ENCODE measurements around the gene RHO.
"Not testable (repeated sequence)": the region's sequence is repeated elsewhere in the genome, so short reads cannot be mapped to it uniquely, and the experiment has no call there.

Gene RHO

GRCh38 chr3:129491794-129492193 is 36.6 kb upstream of the RHO start:
- peaks cover 2% of the 10 kb centered on the region for H3K27me3 Mint-ChIP-seq (ENCODE audit: low read depth, poor library complexity)
- peaks cover 39% of the 10 kb centered on the region for H3K36me3 Mint-ChIP-seq (ENCODE audit: low read depth)
- no peaks in the 10 kb centered on the region for H3K9me3 Mint-ChIP-seq
- no peak overlapping the region for H3K4me3 Mint-ChIP-seq
- H3K27ac Mint-ChIP-seq, result no peak overlapping the region
- no peak for DNase-seq
- TF ChIP-seq, protein P1, sequence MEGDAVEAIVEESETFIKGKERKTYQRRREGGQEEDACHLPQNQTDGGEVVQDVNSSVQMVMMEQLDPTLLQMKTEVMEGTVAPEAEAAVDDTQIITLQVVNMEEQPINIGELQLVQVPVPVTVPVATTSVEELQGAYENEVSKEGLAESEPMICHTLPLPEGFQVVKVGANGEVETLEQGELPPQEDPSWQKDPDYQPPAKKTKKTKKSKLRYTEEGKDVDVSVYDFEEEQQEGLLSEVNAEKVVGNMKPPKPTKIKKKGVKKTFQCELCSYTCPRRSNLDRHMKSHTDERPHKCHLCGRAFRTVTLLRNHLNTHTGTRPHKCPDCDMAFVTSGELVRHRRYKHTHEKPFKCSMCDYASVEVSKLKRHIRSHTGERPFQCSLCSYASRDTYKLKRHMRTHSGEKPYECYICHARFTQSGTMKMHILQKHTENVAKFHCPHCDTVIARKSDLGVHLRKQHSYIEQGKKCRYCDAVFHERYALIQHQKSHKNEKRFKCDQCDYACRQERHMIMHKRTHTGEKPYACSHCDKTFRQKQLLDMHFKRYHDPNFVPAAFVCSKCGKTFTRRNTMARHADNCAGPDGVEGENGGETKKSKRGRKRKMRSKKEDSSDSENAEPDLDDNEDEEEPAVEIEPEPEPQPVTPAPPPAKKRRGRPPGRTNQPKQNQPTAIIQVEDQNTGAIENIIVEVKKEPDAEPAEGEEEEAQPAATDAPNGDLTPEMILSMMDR (IDR thresholded peaks at IDR 0.05), result no peak
- H3K4me1 Mint-ChIP-seq, result peaks cover 37% of the 10 kb centered on the region

DNA sequence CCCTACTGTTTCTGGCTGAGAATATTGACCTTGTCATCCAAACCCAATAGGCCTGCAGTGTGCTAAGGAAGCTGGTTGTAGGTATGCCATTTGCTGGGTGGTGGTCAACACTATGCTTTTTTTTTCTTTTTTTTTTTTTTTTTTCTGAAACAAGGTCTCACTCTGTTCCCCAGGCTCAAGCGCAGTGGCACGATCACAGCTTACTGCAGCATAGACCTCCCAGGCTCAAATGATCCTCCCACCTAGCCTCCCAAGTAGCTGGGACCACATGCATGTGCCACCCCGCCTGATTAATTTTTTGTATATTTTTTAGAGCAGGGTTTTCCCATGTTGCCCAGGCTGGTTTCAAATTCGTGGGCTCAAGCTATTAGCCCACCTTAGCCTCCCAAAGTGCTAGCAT is 35.7 kb upstream of the RHO start:
- TF ChIP-seq, protein P1 (IDR thresholded peaks at IDR 0.05), result no peak
- Mint-ChIP-seq H3K9me3 (no peaks in the 10 kb centered on the region), H3K4me3 (no peak overlapping the region), H3K27me3 (ENCODE audit: low read depth, poor library complexity) (no peaks in the 10 kb centered on the region), H3K4me1 (peaks cover 33% of the 10 kb centered on the region), H3K36me3 (ENCODE audit: low read depth) (peaks cover 39% of the 10 kb centered on the region), H3K27ac (no peak overlapping the region)
- no peak for DNase-seq

- Mint-ChIP-seq H3K9me3 (no peaks in the 10 kb centered on the region), H3K36me3 (ENCODE audit: low read depth) (peaks cover 39% of the 10 kb centered on the region), H3K27me3 (ENCODE audit: low read depth, poor library complexity) (no peaks in the 10 kb centered on the region), H3K4me3 (no peak overlapping the region), H3K27ac (no peak overlapping the region), H3K4me1 (peaks cover 32% of the 10 kb centered on the region)
- TF ChIP-seq, protein P1 (IDR thresholded peaks at IDR 0.05), result no peak
- DNase-seq, result no peak
Measured at GRCh38 chr3:129493206-129493605, 35.2 kb upstream of the RHO start.

DNA sequence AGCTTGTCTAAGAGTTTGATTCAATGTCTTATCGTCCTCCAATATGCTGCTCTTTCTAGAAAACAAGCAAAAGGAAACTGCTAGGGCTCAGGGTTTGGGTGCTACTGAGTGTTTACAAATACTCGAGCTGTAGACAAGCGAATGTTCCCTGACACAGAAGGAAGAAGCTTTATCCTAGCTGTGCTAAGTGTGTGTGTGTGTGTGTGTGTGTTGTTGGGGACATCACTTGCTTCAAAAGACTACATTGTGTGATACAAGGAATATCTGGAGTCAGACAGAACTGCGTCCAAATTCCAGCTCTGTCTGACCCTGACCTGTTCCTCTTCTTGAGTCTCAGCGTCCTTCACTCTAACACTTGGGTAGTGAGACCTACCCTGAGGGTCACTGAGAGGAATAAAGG is 33.9 kb upstream of the RHO start:
- H3K4me3 Mint-ChIP-seq; H3K27me3 Mint-ChIP-seq (ENCODE audit: low read depth, poor library complexity); H3K9me3 Mint-ChIP-seq; DNase-seq; H3K27ac Mint-ChIP-seq: not testable (repeated sequence)
- peaks cover 37% of the 10 kb centered on the region for H3K4me1 Mint-ChIP-seq
- H3K36me3 Mint-ChIP-seq (ENCODE audit: low read depth), result peaks cover 34% of the 10 kb centered on the region

DNA sequence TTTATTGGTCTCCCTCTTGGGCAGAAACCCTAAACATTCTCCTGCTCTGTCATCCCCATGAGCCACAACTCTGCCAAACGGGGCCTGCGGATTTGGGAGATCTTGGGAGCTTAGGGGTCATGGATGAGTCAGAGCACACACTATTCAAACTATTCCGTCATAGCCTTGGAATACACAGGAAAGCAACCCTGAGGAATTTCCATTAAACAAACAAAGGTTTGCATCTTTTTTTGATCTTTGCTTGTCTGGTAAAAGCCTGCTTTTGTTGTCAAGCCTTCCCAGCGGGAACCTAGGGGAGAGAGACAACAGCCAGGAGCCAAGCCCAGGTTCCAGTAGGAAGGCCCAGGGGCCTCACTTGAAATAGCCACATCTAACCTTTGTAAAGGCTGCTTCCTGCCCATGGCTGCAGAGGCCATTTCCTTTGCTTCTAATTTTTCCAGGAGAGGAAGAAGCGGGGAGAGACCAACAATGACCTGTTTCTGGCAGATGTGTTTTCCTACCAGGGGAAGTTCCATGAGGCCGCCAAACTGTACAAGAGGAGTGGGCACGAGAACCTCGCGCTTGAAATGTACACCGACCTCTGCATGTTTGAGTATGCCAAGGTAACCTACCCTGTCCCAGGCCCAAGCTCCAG is 33.3 kb upstream of the RHO start:
- H3K27ac Mint-ChIP-seq; DNase-seq; H3K9me3 Mint-ChIP-seq; H3K4me3 Mint-ChIP-seq; H3K27me3 Mint-ChIP-seq (ENCODE audit: low read depth, poor library complexity): not testable (repeated sequence)
- H3K4me1 Mint-ChIP-seq, result peaks cover 36% of the 10 kb centered on the region
- peaks cover 39% of the 10 kb centered on the region for H3K36me3 Mint-ChIP-seq (ENCODE audit: low read depth)

DNA sequence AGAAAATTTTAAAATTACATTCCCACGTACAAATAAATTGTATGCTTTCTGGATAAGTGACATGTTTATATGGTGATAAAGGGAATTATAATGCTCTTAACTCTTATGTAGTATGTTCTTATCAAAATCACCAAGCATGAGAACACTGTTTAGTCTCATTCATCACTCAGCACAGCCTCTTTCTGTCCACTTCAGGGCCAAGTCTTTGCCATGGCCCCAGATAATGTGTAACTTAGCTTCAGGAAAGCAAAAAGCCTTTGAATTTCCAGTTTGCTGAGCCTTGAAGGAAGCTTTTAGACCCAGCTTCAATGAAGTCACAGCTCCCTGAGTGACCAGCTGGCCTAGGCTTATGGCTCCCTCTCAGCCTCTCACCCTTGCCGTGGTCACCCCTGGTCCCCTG is 30.6 kb upstream of the RHO start:
- H3K4me1 Mint-ChIP-seq, result peaks cover 42% of the 10 kb centered on the region
- not testable (repeated sequence) for H3K4me3 Mint-ChIP-seq; H3K27ac Mint-ChIP-seq; H3K9me3 Mint-ChIP-seq; H3K27me3 Mint-ChIP-seq (ENCODE audit: low read depth, poor library complexity); DNase-seq
- H3K36me3 Mint-ChIP-seq (ENCODE audit: low read depth), result peaks cover 40% of the 10 kb centered on the region

DNA sequence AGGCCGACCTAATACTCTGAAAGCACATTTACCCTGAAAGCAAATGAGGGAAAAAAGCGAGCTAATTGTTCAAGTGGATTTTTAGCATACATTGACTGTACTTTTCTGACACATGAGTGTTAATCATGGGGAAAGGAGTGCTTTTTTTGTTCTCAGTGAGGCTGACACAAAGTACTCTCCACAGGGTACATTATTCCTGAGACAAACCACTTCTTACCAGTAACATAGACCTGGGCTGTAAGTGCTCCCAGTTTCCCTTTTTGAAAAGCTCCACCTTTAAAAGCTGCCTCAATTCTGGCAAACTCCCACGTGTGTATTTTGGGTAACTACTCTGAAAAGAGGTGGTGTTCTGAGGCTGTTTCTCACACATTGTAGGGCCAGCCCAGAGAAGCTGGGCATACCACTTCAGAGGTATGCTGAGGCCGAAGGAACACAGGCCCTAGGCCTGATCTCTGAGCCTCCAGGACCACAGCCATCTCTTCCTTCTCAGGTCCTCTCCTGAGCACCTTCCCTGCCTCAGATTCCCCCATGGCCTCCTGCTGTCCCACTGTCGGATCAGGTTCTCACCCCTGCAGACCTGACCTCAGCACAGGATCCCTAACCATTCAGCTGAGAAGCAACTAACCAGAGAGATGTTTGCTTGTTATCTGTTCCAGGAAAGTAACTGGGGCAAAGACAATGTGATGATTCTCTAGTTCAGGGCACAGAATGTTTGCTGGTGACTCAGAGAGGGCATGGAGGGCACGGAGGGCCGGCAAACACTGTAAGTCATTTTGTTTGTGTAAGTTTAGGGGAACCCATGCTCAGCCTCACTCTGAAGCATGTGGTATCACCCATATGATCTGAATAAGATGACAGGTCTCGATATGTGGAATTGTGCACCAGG is 29.6 kb upstream of the RHO start:
- not testable (repeated sequence) for H3K9me3 Mint-ChIP-seq; DNase-seq; H3K27ac Mint-ChIP-seq; H3K4me3 Mint-ChIP-seq; H3K27me3 Mint-ChIP-seq (ENCODE audit: low read depth, poor library complexity)
- Mint-ChIP-seq H3K36me3 (ENCODE audit: low read depth) (peaks cover 35% of the 10 kb centered on the region), H3K4me1 (peaks cover 42% of the 10 kb centered on the region)

DNA sequence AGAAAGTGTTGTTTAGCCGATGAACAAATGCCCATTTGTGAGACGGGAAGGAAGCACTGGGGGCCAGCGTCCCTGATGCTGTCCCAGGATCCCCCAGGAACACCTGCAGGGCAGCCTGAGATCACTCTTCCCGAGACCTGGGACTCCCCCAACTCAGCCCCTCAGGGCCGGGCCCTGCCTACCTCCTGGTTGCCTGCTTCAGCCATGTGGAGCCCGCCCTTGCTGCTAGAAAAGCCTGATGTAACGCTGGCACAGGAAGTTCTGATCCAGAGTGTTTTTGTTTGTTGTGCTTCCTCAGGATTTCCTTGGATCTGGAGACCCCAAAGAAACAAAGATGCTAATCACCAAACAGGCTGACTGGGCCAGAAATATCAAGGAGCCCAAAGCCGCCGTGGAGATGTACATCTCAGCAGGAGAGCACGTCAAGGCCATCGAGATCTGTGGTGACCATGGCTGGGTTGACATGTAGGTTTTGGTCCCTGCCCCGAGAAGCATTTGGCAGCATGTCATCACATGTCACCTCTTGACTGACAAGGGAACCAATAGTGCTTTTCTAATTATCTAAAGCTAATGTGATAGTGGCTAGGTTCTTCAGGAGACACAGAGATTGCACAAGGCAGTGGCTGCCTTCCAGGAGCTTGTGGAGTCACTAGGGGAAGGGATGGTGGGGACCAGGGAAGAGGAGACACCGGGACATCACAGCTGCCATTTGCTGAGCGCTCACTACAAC is 28.7 kb upstream of the RHO start:
- Mint-ChIP-seq H3K36me3 (ENCODE audit: low read depth) (peaks cover 32% of the 10 kb centered on the region), H3K4me1 (peaks cover 35% of the 10 kb centered on the region)
- DNase-seq; H3K27ac Mint-ChIP-seq; H3K9me3 Mint-ChIP-seq; H3K4me3 Mint-ChIP-seq; H3K27me3 Mint-ChIP-seq (ENCODE audit: low read depth, poor library complexity): not testable (repeated sequence)

Data from nephron progenitor cell (in vitro differentiated cells).